ENCODE data around the gene CCBE1.

DNA sequence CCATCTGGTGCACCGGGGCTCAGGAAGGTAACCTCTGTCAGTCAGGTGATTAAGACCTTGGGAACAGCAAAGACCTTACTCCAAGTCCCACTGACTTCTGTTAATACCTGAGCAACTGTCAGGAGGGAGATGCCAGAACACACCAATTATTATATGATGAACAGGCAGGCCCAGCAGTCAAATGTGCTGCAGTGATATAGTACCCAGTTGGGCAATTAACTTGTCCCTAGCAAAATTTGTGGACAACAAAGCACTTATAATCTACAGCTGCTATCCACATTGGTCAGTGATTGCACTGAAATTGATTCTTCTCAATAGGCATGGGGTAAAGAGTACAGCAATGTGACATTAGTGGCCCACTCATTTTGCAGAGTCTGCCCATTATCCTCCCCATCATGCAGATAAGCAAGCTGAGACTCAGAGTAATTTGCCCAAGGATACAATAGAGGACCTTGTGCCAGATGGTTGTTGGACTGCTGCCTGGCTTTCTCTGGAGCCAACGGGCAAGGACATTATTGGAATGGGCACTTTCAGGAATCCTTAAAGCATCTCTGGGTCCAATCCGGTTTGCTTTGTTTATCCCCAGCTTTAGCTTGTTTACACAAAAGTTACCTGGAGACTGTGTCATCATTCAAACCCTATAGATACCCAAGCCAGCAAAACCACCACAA lies 147.6 kb downstream of the CCBE1 start:
- TF ChIP-seq, protein P1, sequence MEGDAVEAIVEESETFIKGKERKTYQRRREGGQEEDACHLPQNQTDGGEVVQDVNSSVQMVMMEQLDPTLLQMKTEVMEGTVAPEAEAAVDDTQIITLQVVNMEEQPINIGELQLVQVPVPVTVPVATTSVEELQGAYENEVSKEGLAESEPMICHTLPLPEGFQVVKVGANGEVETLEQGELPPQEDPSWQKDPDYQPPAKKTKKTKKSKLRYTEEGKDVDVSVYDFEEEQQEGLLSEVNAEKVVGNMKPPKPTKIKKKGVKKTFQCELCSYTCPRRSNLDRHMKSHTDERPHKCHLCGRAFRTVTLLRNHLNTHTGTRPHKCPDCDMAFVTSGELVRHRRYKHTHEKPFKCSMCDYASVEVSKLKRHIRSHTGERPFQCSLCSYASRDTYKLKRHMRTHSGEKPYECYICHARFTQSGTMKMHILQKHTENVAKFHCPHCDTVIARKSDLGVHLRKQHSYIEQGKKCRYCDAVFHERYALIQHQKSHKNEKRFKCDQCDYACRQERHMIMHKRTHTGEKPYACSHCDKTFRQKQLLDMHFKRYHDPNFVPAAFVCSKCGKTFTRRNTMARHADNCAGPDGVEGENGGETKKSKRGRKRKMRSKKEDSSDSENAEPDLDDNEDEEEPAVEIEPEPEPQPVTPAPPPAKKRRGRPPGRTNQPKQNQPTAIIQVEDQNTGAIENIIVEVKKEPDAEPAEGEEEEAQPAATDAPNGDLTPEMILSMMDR (conservative IDR thresholded peaks at IDR 0.05), result no peak
- no peak for TF ChIP-seq ZFX (IDR thresholded peaks at IDR 0.05)

Measured in C4-2B (cell line).